ENCODE results near the gene LMNTD2. TPM values are rescaled to one million over a fixed set of nuclear protein-coding genes. Genes with fewer than 3 reads are reported as not detected.
A peak's percentile ranks its signal among the peaks of the same experiment; 100 is the strongest.

LMNTD2 gene
- total RNA-seq, 2 donors from 2014 or later, result 9.8 to 13.6 TPM

- intact Hi-C loops (cut with DNase I), result no loop called here
- H3K9ac ChIP-seq (ENCODE audit: low read depth in 2 of 2, low read length in 2 of 2), result peak overlapping the region; percentile 81 to 94
- H3K4me3 ChIP-seq, result peak overlapping the region; percentile 63
- peak overlapping the region; percentile 75 for H3K27ac ChIP-seq
- H3K4me1 ChIP-seq, result no peaks in the 10 kb centered on the region
- no peak for TF ChIP-seq CTCF (IDR thresholded peaks at IDR 0.05)
- no peak for DNase-seq
- H3K36me3 ChIP-seq, result no peaks in the 10 kb centered on the region
- no peaks in the 10 kb centered on the region for H3K27me3 ChIP-seq
- H3K9me3 ChIP-seq, result no peaks in the 10 kb centered on the region
These were observed 8.8 kb upstream of the LMNTD2 start for GRCh38 chr11:569158-569885.

- intact Hi-C loops (cut with DNase I), result no loop called here
- H3K9ac ChIP-seq (ENCODE audit: low read depth in 2 of 2, low read length in 2 of 2), result peak overlapping the region; percentile 81 to 94
- DNase-seq, result peak; percentile 94
- H3K27me3 ChIP-seq, result no peaks in the 10 kb centered on the region
- peak overlapping the region; percentile 63 for H3K4me3 ChIP-seq
- peak overlapping the region; percentile 86 for H3K27ac ChIP-seq
- no peaks in the 10 kb centered on the region for H3K4me1 ChIP-seq
- H3K36me3 ChIP-seq, result no peaks in the 10 kb centered on the region
- H3K9me3 ChIP-seq, result no peaks in the 10 kb centered on the region
- no peak for TF ChIP-seq CTCF (IDR thresholded peaks at IDR 0.05)
These were observed 8.0 kb upstream of the LMNTD2 start for GRCh38 chr11:568306-569157.

GRCh38 chr11:567629-568292 is 7.2 kb upstream of the LMNTD2 start:
- Histone ChIP-seq H3K27me3 (no peaks in the 10 kb centered on the region), H3K27ac (peak overlapping the region; percentile 86), H3K9ac (ENCODE audit: low read depth in 2 of 2, low read length in 2 of 2) (peak overlapping the region; percentile 73 to 91), H3K4me3 (peak overlapping the region; percentile 63), H3K36me3 (no peaks in the 10 kb centered on the region), H3K9me3 (no peaks in the 10 kb centered on the region), H3K4me1 (no peaks in the 10 kb centered on the region)
- TF ChIP-seq CTCF (IDR thresholded peaks at IDR 0.05), result no peak
- intact Hi-C loops (cut with DNase I), result no loop called here
- no peak for DNase-seq

GRCh38 chr11:567011-567628 is 6.6 kb upstream of the LMNTD2 start:
- Histone ChIP-seq H3K9ac (ENCODE audit: low read depth in 2 of 2, low read length in 2 of 2) (peak overlapping the region; percentile 73 to 91), H3K4me3 (peak overlapping the region; percentile 63), H3K4me1 (peaks cover 5% of the 10 kb centered on the region), H3K36me3 (no peaks in the 10 kb centered on the region), H3K9me3 (no peaks in the 10 kb centered on the region), H3K27me3 (no peaks in the 10 kb centered on the region), H3K27ac (peak overlapping the region; percentile 86)
- no peak for TF ChIP-seq CTCF (IDR thresholded peaks at IDR 0.05)
- DNase-seq, result no peak
- intact Hi-C loops (cut with DNase I), result no loop called here

- no peak overlapping the region for H3K27ac ChIP-seq
- H3K9ac ChIP-seq (ENCODE audit: low read depth in 2 of 2, low read length in 2 of 2), result no peak overlapping the region
- intact Hi-C loops (cut with DNase I), result no loop called here
- no peaks in the 10 kb centered on the region for H3K36me3 ChIP-seq
- no peak for TF ChIP-seq CTCF (IDR thresholded peaks at IDR 0.05)
- H3K9me3 ChIP-seq, result no peaks in the 10 kb centered on the region
- H3K27me3 ChIP-seq, result no peaks in the 10 kb centered on the region
- peaks cover 10% of the 10 kb centered on the region for H3K4me1 ChIP-seq
- DNase-seq, result no peak
- no peak overlapping the region for H3K4me3 ChIP-seq
These were observed 5.5 kb upstream of the LMNTD2 start for GRCh38 chr11:565921-566509.

Measured in colonic mucosa (tissue), 4 donors.